Mesenchymal stem cell (in vitro differentiated cells and primary cell): ENCODE measurements around the gene EDC3.

Experiments used
- DNase-seq: peaks from one replicate; pipeline ENCODE4 v3.0.0-alpha.2; 2013
- H2AFZ ChIP-seq: one replicate; pipeline ENCODE4 v1.6.1; 2013; ENCODE audit warnings: low read depth, mild to moderate bottlenecking, control low read depth, inconsistent platforms, low read length, moderate library complexity
- H2AK5ac ChIP-seq: 2 replicates; pipeline ENCODE4 v1.6.1; 2013; ENCODE audit warnings: low read length, moderate library complexity, mild to moderate bottlenecking, inconsistent platforms; ENCODE audit not compliant: severe bottlenecking
- H2BK120ac ChIP-seq: one replicate; pipeline ENCODE4 v1.6.1; 2013; ENCODE audit warnings: low read depth, mild to moderate bottlenecking, inconsistent platforms, low read length, moderate library complexity
- H2BK12ac ChIP-seq, 2 experiments: one replicate each; pipeline ENCODE4 v1.6.1; 2013; ENCODE audit warnings: inconsistent platforms in 2 of 2, low read length in 2 of 2, mild to moderate bottlenecking in 2 of 2, moderate library complexity in 2 of 2, control low read depth in 1 of 2
- H2BK15ac ChIP-seq: one replicate; pipeline ENCODE4 v1.6.1; 2013; ENCODE audit warnings: mild to moderate bottlenecking, low read depth, inconsistent platforms; ENCODE audit not compliant: poor library complexity, severe bottlenecking
- H2BK5ac ChIP-seq: 2 replicates; pipeline ENCODE4 v1.6.1; 2013; ENCODE audit warnings: low read depth, mild to moderate bottlenecking, low read length, control low read depth, inconsistent platforms; ENCODE audit not compliant: poor library complexity, severe bottlenecking
- H3K14ac ChIP-seq, 2 experiments: one replicate each; pipeline ENCODE4 v1.6.1; 2013; ENCODE audit warnings: inconsistent platforms in 2 of 2, low read length in 2 of 2, control low read depth in 1 of 2, mild to moderate bottlenecking in 1 of 2, moderate library complexity in 1 of 2
- H3K18ac ChIP-seq, 2 experiments: one replicate each; pipeline ENCODE4 v1.6.1; 2013; ENCODE audit warnings: inconsistent platforms in 2 of 2, low read length in 2 of 2, control low read depth in 1 of 2, low read depth in 1 of 2, mild to moderate bottlenecking in 1 of 2
- H3K23ac ChIP-seq, 2 experiments: one replicate each; pipeline ENCODE4 v1.6.1; 2013; ENCODE audit warnings: inconsistent platforms in 2 of 2, low read length in 2 of 2, mild to moderate bottlenecking in 2 of 2, moderate library complexity in 2 of 2, control low read depth in 1 of 2
- H3K27ac ChIP-seq: 2 replicates; pipeline ENCODE4 v1.5.1; 2013; ENCODE audit warnings: mild to moderate bottlenecking, moderate library complexity, low read length, control low read depth, inconsistent platforms; ENCODE audit not compliant: poor library complexity, severe bottlenecking
- H3K27me3 ChIP-seq, 2 experiments: 2 replicates each; pipeline versions ENCODE4 v1.6.1 to v1.7.0; 2013; ENCODE audit warnings: low read length in 2 of 2, mild to moderate bottlenecking in 2 of 2, moderate library complexity in 2 of 2, control low read depth in 1 of 2, inconsistent platforms in 1 of 2; ENCODE audit not compliant: control insufficient read depth in 1 of 2, insufficient read depth in 1 of 2
- H3K36me3 ChIP-seq, 2 experiments: 2 replicates each; pipeline versions ENCODE4 v1.6.1 to v1.7.0; 2013; ENCODE audit warnings: low read length in 2 of 2, control low read depth in 1 of 2, inconsistent platforms in 1 of 2, low read depth in 1 of 2, mild to moderate bottlenecking in 1 of 2; ENCODE audit not compliant: insufficient read depth in 2 of 2, control insufficient read depth in 1 of 2
- H3K4ac ChIP-seq, 2 experiments: one replicate each; pipeline ENCODE4 v1.6.1; 2013; ENCODE audit warnings: inconsistent platforms in 2 of 2, low read length in 2 of 2, mild to moderate bottlenecking in 2 of 2, moderate library complexity in 2 of 2, control low read depth in 1 of 2, low read depth in 1 of 2
- H3K4me1 ChIP-seq: 2 replicates; pipeline ENCODE4 v1.6.1; 2013; ENCODE audit warnings: low read depth, low read length, control low read depth; ENCODE audit not compliant: control insufficient read depth, insufficient read depth
- H3K4me2 ChIP-seq: 2 replicates; pipeline ENCODE4 v1.6.1; 2013; ENCODE audit warnings: low read length, mild to moderate bottlenecking, inconsistent platforms; ENCODE audit not compliant: poor library complexity, severe bottlenecking
- H3K4me3 ChIP-seq, 2 experiments: 2 replicates each; pipeline versions ENCODE4 v1.5.1 to v1.7.0; 2013; ENCODE audit warnings: low read length in 2 of 2, mild to moderate bottlenecking in 2 of 2, control low read depth in 1 of 2, low read depth in 1 of 2; ENCODE audit not compliant: insufficient read depth in 1 of 2
- H3K79me1 ChIP-seq: replicated peaks from 2 replicates; pipeline ENCODE4 v1.6.1; 2013; ENCODE audit warnings: mild to moderate bottlenecking, control low read depth, low read length, inconsistent platforms; ENCODE audit not compliant: poor library complexity, severe bottlenecking
- H3K9ac ChIP-seq: 2 replicates; pipeline ENCODE4 v1.7.0; 2013; ENCODE audit warnings: mild to moderate bottlenecking, low read length, moderate library complexity
- H3K9me3 ChIP-seq: 2 replicates; pipeline ENCODE4 v1.7.0; 2013; ENCODE audit warnings: mild to moderate bottlenecking, low read length; ENCODE audit not compliant: control insufficient read depth
- H4K8ac ChIP-seq: one replicate; pipeline ENCODE4 v1.6.1; 2013; ENCODE audit warnings: inconsistent platforms, mild to moderate bottlenecking, low read length, moderate library complexity
- H4K91ac ChIP-seq: one replicate; pipeline ENCODE4 v1.6.1; 2013; ENCODE audit warnings: mild to moderate bottlenecking, low read length, inconsistent platforms
- WGBS: methylation state at CpG from one replicate; pipeline ENCODE4 v1.1.7; 2013; ENCODE audit warnings: mixed read lengths; 5-methylcytosine and 5-hydroxymethylcytosine counted together

EDC3 gene

GRCh38 chr15:74643665-74644204 lies 52.1 kb downstream of the EDC3 start:
- Histone ChIP-seq H2BK120ac (no peak overlapping the region), H2BK5ac (no peak overlapping the region), H4K8ac (no peak overlapping the region), H3K23ac (peak overlapping the region in 1 of 2 experiments; percentile 49), H3K18ac (no peak overlapping the region), H3K27me3 (no peaks in the 10 kb centered on the region), H2BK12ac (no peak overlapping the region), H3K9ac (no peak overlapping the region), H3K4me3 (no peak overlapping the region), H2AK5ac (no peak overlapping the region), H2BK15ac (no peak overlapping the region), H3K14ac (peak overlapping the region in 1 of 2 experiments; percentile 69), H3K27ac (no peak overlapping the region), H3K36me3 (peaks cover 17 to 34% of the 10 kb centered on the region in 2 experiments), H3K9me3 (no peaks in the 10 kb centered on the region), H4K91ac (no peak overlapping the region), H2AFZ (no peak overlapping the region), H3K4me2 (no peak overlapping the region), H3K4me1 (peaks cover 6% of the 10 kb centered on the region), H3K4ac (no peak overlapping the region), H3K79me1 (peaks cover 56% of the 10 kb centered on the region)
- over 99% methylated on average over 2 of the region's 2 CpGs for WGBS
- DNase-seq, result no peak

GRCh38 chr15:74642734-74643664 lies 52.8 kb downstream of the EDC3 start:
- Histone ChIP-seq H3K4me3 (no peak overlapping the region), H2BK120ac (no peak overlapping the region), H3K23ac (peak overlapping the region in 1 of 2 experiments; percentile 79), H2AFZ (no peak overlapping the region), H3K27ac (no peak overlapping the region), H4K91ac (no peak overlapping the region), H3K27me3 (no peaks in the 10 kb centered on the region), H2BK15ac (no peak overlapping the region), H3K4me2 (no peak overlapping the region), H4K8ac (no peak overlapping the region), H3K18ac (peak overlapping the region in 1 of 2 experiments; percentile 19), H2AK5ac (no peak overlapping the region), H3K79me1 (peaks cover 52% of the 10 kb centered on the region), H3K14ac (peak overlapping the region in 1 of 2 experiments; percentile 69), H3K36me3 (peaks cover 17 to 39% of the 10 kb centered on the region in 2 experiments), H2BK5ac (no peak overlapping the region), H2BK12ac (no peak overlapping the region), H3K9ac (no peak overlapping the region), H3K4me1 (peaks cover 6% of the 10 kb centered on the region), H3K9me3 (no peaks in the 10 kb centered on the region), H3K4ac (no peak overlapping the region)
- WGBS, result 87% methylated on average over 11 of the region's 11 CpGs
- peak; percentile 24 for DNase-seq

- Histone ChIP-seq H3K27me3 (no peaks in the 10 kb centered on the region), H2BK120ac (no peak overlapping the region), H3K36me3 (peaks cover 22 to 41% of the 10 kb centered on the region in 2 experiments), H3K27ac (no peak overlapping the region), H2BK12ac (no peak overlapping the region), H2AFZ (no peak overlapping the region), H3K4me1 (peaks cover 6% of the 10 kb centered on the region), H3K4me3 (no peak overlapping the region), H3K4ac (no peak overlapping the region), H4K91ac (no peak overlapping the region), H3K4me2 (no peak overlapping the region), H3K23ac (no peak overlapping the region), H3K14ac (no peak overlapping the region), H3K9me3 (no peaks in the 10 kb centered on the region), H3K18ac (no peak overlapping the region), H4K8ac (no peak overlapping the region), H2BK5ac (no peak overlapping the region), H2AK5ac (no peak overlapping the region), H3K9ac (no peak overlapping the region), H2BK15ac (no peak overlapping the region), H3K79me1 (peaks cover 50% of the 10 kb centered on the region)
- 81% methylated on average over 4 of the region's 4 CpGs for WGBS
- DNase-seq, result no peak
Measured at GRCh38 chr15:74642348-74642733, 53.5 kb downstream of the EDC3 start.

GRCh38 chr15:74641151-74641550 lies 54.7 kb downstream of the EDC3 start:
- Histone ChIP-seq H2AFZ (no peak overlapping the region), H3K4me2 (no peak overlapping the region), H3K36me3 (peaks cover 33 to 52% of the 10 kb centered on the region in 2 experiments), H3K18ac (no peak overlapping the region), H3K14ac (no peak overlapping the region), H4K91ac (no peak overlapping the region), H4K8ac (no peak overlapping the region), H3K4ac (no peak overlapping the region), H3K9ac (no peak overlapping the region), H3K27ac (no peak overlapping the region), H3K79me1 (peaks cover 52% of the 10 kb centered on the region), H3K23ac (no peak overlapping the region), H2BK15ac (no peak overlapping the region), H3K4me1 (peaks cover 6% of the 10 kb centered on the region), H2BK12ac (no peak overlapping the region), H3K9me3 (no peaks in the 10 kb centered on the region), H2BK120ac (no peak overlapping the region), H2BK5ac (no peak overlapping the region), H3K27me3 (no peaks in the 10 kb centered on the region), H3K4me3 (no peak overlapping the region), H2AK5ac (no peak overlapping the region)
- 100% methylated on average over 1 of the region's 1 CpG for WGBS
- DNase-seq, result no peak
